Measurements from ENCODE around the gene KIF3A. TPM values are rescaled to one million over a fixed set of nuclear protein-coding genes. Genes with fewer than 3 reads are reported as not detected.

Gene KIF3A
- total and polyA plus RNA-seq, 8 donors, result 0.58 to 19.3 (median 4.6) TPM

DNA sequence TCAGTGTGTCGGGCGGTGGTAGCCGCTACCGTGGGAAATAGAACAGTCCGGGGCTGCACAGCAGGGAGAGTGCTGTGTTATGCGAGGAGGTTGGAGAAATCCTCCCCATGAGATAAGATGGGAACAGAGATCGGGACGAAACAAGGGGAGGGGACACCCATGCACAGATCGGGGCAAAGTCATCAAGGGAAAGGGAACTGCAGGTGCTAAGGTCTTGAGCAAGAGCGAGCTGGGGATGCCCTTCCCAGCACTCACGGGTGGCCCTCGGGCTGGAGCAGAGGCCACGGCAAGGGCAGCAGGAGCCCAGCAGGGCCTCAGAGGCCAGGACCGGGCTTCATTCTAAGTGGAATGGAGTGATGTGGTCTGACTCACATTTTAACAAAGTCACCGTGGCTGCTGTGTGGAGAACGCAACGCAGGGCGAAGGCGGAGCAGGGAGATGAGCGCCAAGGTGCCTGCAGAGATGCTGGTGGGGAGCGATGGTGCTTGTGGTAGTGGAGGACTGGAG lies 71.7 kb downstream of the KIF3A start:
- Histone ChIP-seq H3K27ac (no peak overlapping the region), H3K9me3 (no peaks in the 10 kb centered on the region), H3K4me3 (no peak overlapping the region), H3K27me3 (no peaks in the 10 kb centered on the region), H3K36me3 (no peaks in the 10 kb centered on the region), H3K4me1 (peaks cover 0 to 12% (median 10%) of the 10 kb centered on the region in 4 donors)
- DNase-seq, result no peak
- no peak for TF ChIP-seq POLR2A (IDR thresholded peaks at IDR 0.05)
- no peak for TF ChIP-seq POLR2AphosphoS5 (IDR thresholded peaks at IDR 0.05)
- TF ChIP-seq EP300 (IDR thresholded peaks at IDR 0.05), result no peak
- TF ChIP-seq CTCF (IDR thresholded peaks at IDR 0.05), result no peak
- intact Hi-C loops (cut with DNase I; ENCODE audit: low total_unique reads), result no loop called here
- 91 to 95% (median 93%) methylated on average over 21 of the region's 21 CpGs for WGBS, 5 donors

DNA sequence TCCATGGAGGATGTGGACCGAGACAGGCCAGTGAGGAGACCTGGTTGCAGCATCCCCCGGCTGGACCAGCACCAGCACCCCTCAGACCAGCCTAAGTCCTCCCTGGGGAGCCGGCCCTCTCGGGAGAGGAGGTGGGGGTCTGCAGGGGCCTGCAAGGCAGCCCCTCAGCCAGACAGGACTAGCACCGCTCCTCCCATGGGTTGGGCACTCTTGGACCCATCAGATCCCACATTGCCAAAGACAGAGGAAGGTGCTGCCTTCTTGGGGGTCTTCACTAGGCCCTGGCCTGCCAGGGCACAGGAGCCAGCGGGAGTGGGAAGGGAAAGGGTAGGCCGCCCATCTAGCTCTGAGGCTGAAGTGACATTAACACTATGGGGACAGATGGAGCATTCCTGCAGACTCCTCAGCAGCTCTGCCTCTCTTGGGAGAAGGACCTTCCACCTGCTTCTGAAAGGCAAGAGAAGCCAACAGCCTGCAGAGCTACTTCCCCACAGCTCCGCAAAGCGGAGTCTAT lies 72.6 kb downstream of the KIF3A start:
- Histone ChIP-seq H3K36me3 (no peaks in the 10 kb centered on the region), H3K9me3 (no peaks in the 10 kb centered on the region), H3K27me3 (peaks cover 0 to under 1% (median 0%) of the 10 kb centered on the region in 3 donors), H3K27ac (no peak overlapping the region), H3K4me1 (peaks cover 0 to 12% (median 10%) of the 10 kb centered on the region in 4 donors), H3K4me3 (no peak overlapping the region)
- TF ChIP-seq POLR2A (IDR thresholded peaks at IDR 0.05) (no peak), EP300 (IDR thresholded peaks at IDR 0.05) (no peak), POLR2AphosphoS5 (IDR thresholded peaks at IDR 0.05) (no peak), CTCF (IDR thresholded peaks at IDR 0.05) (no peak)
- intact Hi-C loops (cut with DNase I; ENCODE audit: low total_unique reads), result no loop called here
- 97 to 99% (median 98%) methylated on average over 8 to 9 of the region's 9 CpGs for WGBS, 5 donors
- peak in 1 of 2 donors; percentile 14 for DNase-seq

- no peak overlapping the region for H3K27ac ChIP-seq
- no peak for TF ChIP-seq EP300 (IDR thresholded peaks at IDR 0.05)
- no peaks in the 10 kb centered on the region for H3K36me3 ChIP-seq
- peaks cover 0 to 4% (median 0%) of the 10 kb centered on the region in 3 donors for H3K27me3 ChIP-seq
- intact Hi-C loops (cut with DNase I; ENCODE audit: low total_unique reads), result no loop called here
- peaks cover 0 to 12% (median 10%) of the 10 kb centered on the region in 4 donors for H3K4me1 ChIP-seq
- DNase-seq, result peak; percentile 16 to 38
- no peaks in the 10 kb centered on the region for H3K9me3 ChIP-seq
- no peak overlapping the region for H3K4me3 ChIP-seq
- 81 to 87% (median 84%) methylated on average over 12 to 13 of the region's 13 CpGs for WGBS, 5 donors
Observed at GRCh38 chr5:132663771-132664695, 73.3 kb downstream of the KIF3A start.

DNA sequence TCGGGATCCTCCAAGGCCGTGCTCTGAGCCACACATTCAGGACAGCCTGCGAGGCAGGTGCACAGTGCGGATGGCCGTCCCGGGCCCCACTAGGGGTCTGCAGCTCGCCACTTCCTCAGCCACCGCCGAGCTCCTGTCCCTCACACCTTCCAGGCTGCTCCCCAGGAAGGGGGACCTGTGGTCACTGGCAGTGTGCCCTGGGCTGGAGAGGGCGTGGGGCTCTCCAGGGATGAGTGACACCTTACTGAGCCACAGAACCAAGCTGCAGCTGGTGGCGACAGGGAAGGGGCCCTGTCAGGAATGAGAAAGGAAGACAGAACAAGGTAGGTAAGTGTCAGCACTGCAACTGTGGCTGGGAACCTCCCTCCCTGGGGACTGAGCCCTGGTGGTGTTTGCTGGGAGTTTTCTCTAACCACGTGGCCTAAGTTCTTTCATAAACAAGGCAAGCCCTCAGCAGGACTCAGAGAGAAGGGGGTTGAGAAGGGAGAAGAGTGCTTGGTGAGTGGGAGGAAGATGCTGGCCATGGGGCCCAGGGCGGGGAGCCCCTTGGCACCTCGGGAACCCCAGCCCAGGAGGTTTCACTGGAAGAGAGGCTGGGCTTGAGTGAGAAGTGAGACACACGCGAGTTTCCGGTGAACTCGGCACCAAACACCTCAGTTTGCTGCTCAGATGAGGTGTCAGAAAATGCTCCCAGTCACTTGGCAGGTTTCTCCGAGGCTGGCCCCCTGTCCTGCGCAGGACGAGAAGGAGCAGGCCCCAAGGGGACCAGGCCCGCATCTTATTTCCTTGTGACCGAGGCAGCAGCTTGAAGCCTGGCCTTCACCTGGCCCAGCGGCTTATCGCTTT lies 74.2 kb downstream of the KIF3A start:
- peak; percentile 24 to 61 for DNase-seq
- intact Hi-C loops (cut with DNase I; ENCODE audit: low total_unique reads), result no loop called here
- Histone ChIP-seq H3K4me1 (peaks cover 0 to 12% (median 10%) of the 10 kb centered on the region in 4 donors), H3K36me3 (no peaks in the 10 kb centered on the region), H3K27me3 (peaks cover 0 to 8% (median 0%) of the 10 kb centered on the region in 3 donors), H3K9me3 (no peaks in the 10 kb centered on the region), H3K27ac (no peak overlapping the region), H3K4me3 (no peak overlapping the region)
- WGBS, 5 donors, result 71 to 79% (median 73%) methylated on average over 16 to 25 of the region's 25 CpGs
- TF ChIP-seq CTCF (IDR thresholded peaks at IDR 0.05), result no peak
- no peak for TF ChIP-seq POLR2A (IDR thresholded peaks at IDR 0.05)
- no peak for TF ChIP-seq POLR2AphosphoS5 (IDR thresholded peaks at IDR 0.05)
- no peak for TF ChIP-seq EP300 (IDR thresholded peaks at IDR 0.05)

Measured in stomach (tissue), 9 donors.